ENCODE data around the gene CHMP1B.
"Not testable (repeated sequence)": the region's sequence is repeated elsewhere in the genome, so short reads cannot be mapped to it uniquely, and the experiment has no call there.

Gene CHMP1B

DNA sequence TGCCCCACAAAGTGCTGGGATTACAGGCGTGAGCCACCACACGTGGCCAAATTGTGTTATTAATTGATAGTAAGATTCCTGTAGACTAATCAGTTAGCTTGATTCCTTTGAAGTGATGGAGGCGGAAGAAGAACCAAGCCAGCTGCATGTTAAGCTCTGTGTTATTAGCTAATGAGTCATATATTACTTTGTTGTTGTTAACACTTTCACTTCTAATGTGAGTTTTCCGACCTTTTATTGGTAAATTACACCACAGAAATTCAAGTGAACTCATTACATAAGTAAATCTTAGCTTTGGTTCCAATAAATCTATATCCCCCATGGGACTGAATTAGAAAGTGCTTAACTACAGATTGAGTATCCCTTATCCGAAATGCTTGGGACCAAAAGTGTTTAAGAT lies 20.3 kb downstream of the CHMP1B start:
- DNase-seq (ENCODE audit: low spot score) = no peak

DNA sequence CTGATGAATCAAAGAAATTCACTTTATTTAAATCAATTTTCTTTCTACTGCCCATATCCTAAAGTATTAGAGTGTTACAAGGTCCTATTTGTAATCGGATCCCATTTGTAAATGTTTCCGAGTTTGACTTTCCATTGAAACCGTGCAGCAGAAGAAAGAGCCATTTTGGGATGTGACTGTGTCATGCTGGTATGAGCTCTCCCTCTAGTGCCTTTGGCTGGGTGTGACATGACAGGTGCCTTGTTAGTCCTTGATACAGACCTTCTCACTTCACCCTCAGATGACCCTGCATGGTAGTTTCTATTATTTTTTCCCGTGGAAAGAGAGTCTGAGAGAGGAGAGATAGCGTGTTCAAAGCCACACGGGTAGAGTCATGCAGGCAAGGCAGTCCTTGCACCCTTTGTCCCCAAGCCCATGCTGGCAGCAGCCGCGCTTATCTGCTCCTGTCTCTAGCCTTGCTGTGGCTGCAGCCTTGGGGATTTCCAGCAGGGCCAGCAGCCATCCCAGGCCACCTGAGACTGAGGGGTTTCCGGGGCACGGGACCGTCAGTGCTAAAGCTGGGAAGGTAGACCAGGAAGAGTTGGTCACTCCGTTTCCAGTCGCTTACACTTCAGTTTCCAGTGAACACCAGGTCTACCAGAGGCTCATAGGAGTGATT lies 21.4 kb downstream of the CHMP1B start:
- DNase-seq (ENCODE audit: low spot score) = peak; percentile 55

DNA sequence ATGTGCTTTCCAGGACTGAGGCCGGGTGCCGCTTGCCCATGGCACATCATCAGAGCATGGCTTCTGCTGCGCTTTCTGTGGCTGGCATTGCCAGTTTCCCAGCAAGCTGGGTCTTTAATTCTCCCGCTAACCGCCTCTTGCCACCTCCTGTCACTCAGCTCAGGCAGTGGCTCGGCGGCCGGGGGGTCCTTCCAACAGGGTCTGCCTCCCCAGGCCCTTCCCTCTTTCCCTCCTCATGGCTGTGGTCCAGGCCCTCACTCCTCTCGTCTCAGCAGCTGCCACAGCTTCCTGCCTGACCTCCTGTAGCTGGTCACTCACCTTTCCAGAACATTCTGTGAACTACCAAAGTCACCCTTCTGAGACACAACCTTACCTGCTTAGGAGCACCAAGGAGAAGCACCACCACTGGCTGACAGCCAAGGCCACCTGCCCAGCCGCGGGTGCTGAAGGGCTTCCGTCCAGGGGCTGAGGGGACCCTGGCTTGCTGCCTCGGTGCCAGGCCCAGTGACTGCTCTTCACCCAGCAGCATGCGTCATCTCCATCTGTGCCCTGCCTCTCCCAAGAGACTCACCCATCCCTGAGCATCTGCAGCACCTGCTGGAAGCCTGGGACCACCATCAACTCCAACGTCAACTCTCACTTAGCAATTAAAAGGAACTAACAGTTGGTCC lies 22.6 kb downstream of the CHMP1B start:
- no peak for DNase-seq (ENCODE audit: low spot score)

DNA sequence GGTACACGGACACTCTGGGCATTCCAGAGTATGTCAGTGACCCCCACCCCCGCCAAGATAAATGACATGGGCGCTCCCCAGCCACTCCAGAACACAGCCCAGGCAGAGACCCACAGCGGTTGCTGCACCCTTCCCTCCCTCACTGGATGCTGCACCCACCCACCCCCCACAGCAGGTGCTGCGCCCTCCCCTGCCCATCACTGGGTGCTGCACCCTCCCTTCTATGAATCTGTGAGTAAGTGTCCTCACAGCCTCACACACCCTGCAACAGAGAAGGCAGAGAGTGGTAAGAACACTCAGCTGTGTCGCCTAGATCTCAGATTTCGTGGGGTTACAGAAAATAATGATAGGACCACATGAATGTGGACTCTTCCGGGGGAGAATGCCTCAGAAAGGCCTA lies 23.5 kb downstream of the CHMP1B start:
- DNase-seq (ENCODE audit: low spot score) = no peak

DNA sequence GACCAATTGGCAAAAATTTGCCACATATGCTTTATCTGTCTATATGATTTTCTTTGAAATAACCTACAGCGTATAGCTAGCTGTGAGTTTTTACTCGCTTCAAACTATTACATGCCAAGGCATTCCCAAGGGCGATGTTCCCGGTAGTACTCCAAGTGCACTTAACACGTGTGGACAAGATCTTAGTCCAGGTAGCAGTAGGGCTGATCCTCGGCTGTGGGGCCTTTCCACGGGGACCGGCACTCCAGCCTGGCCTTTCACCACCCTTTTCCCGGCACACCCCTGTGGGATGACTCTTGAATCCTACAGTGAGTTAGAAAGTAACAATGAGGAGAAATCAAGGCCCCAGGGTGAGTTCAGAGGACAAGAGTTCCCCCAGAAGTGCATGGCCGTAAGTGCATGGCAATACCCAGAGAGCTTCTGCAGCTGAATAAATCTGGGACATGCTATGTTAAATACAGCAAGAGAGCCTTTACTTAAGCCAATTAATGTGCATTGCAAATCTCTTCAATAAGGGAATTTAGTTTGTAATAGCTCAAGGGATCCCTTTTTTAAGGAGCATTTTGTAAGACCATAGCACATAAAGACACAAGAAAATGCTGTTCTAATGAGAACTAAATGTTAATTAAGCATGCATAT lies 26.4 kb downstream of the CHMP1B start:
- no peak for DNase-seq (ENCODE audit: low spot score)

DNA sequence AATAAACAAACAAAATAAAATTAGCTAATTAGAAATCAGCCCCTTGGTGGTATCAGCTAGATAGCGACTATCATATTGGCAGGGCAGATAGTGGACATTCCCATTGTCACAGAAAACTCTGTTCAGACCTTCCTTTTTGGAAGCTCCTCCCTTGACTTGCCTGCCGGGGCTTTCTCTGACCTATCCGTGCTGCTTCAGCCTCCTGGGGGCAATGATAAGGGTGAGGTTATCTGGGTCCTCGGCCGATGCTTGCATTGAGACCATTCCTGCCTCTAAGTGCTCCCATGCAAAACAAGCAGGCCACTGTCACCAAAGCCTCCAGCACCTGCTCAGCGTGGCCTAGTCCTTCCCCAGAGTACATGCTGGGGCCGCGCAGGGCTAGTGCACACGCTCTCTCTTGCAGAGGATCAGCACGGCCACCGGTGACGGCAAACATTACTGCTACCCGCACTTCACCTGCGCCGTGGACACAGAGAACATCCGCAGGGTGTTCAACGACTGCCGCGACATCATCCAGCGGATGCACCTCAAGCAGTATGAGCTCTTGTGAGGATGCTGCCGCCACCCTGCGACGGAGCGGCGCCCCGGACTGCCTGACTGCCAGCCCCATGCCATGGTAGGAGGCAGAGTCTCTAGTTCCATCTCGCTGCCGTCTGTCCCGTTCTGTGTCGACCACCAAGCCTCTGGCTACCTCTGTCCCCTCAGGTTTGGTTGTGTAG lies 29.5 kb downstream of the CHMP1B start:
- no peak for DNase-seq (ENCODE audit: low spot score)

DNA sequence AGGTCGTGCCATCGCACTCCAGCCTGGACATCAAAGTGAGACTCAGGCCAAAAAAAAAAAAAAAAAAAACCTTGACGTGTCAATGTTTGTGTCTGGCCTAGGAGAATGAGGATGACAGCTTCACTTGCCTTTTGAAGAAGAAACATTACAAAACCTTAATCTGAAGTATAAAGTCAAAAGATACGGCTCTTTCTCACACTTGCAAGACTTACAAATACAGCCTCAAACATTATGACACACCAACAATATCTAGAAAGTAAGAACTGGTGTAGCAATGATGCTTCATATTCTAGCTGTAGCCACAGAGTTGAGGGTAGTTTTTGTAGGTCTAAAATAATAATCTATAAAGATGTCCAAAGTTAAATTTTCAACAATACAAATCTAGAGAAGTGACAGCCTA lies 31.4 kb downstream of the CHMP1B start:
- no peak for DNase-seq (ENCODE audit: low spot score)

DNA sequence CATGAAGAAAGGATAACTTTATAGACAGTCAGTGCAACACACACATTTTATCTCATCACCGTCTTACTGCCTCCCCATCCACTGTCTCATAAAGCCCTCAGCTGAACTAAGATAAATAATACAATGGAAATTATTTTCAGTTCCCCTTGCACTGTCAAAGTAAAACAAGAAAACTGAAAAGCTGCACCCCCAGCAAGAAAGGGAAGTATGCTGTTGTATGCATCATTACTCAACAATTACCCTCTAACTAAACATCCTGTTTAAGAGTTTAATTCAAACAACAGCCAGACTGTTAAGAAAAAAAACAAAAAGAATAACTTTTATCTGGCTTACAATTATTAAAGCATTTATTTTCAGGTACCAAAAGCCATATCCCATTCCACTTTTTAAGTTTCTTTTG lies 31.9 kb downstream of the CHMP1B start:
- no peak for DNase-seq (ENCODE audit: low spot score)

DNA sequence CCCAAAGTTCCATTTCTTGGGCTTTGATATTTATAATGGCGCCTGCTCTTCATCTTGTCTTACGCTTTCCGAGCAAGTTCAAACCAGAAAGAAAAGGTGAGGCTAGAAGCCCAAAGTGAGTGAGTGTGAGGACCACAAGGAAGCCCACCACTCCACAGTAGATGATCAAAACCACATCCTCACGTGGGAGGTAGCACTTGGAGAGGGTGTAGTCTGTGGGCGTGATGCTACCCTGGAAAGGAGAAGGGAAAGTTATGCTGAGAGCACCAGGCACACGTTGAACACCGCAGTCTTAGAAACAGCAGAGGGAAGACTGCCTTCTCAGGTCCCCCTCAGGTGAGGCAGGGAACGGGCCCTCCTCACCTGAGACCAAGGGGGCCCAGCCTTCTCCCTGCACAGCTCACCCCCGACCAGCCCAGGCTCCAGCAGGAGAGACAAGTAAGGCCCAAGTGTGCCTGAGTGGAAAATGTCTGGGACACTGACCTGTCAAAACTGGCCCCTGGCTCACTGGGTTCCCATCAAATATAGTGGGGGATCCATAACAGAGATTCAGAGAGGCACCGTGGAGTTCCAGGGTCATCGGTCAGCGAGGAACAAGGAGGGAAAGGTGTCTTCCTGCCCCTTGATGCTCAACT lies 33.3 kb downstream of the CHMP1B start:
- DNase-seq (ENCODE audit: low spot score) = no peak

DNA sequence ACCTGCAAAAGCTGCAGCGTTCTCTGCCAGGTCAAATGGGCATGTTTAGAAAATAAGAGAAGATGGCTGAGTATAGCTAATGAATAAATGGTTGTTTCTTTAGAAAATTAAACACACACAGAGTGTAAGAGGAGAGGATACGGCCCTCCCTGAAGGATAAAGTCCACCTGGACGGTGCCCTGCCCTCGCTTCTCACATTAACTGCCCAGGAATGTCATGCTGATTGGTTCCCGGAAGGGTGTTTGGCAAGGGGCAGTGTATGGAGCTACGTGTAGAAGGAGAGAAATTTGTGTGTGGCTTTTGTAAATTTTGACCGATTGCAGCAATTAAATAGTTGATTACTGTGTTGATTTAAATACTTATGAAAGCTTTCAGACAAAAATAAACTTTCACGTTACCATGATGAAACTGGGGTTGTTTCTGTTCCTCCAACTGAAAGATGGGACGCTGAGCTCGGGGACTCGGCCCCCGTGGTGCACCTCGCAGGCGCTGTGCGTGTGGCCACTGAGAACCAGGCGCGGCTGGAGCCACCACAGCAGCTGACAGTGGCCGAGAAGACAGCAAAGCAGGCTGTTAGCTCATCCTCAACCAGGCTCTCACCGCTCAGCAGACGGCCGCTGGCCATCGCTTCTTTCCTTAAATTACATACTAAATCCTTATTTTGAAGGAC lies 34.2 kb downstream of the CHMP1B start:
- DNase-seq (ENCODE audit: low spot score) = peak; percentile 71

DNA sequence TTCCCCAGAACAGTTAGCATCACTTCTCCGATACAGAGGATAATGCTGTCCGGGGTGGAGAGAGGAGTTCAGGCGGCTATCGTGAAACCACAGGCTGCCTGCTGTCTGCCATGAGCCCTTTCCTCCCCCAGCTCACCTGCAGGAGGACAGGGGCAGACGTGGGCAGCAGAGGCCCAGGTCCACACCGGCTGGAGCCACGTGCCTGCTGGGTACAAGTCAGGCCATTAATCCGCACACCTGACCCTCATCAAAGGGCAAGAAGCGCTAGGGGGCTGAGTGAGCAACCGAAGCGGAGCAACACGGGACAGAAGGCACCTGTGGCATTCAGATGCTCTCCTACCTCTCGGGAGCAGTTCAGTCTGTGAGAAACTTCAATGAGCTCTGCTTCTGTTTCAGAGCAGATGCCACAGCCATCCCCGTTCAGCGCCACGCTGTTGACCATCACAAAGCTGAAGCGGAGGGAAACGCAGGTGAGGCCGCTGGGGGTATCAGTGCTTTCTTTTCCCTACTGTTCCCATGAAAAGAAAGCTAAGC lies 35.4 kb downstream of the CHMP1B start:
- DNase-seq (ENCODE audit: low spot score) = no peak

DNA sequence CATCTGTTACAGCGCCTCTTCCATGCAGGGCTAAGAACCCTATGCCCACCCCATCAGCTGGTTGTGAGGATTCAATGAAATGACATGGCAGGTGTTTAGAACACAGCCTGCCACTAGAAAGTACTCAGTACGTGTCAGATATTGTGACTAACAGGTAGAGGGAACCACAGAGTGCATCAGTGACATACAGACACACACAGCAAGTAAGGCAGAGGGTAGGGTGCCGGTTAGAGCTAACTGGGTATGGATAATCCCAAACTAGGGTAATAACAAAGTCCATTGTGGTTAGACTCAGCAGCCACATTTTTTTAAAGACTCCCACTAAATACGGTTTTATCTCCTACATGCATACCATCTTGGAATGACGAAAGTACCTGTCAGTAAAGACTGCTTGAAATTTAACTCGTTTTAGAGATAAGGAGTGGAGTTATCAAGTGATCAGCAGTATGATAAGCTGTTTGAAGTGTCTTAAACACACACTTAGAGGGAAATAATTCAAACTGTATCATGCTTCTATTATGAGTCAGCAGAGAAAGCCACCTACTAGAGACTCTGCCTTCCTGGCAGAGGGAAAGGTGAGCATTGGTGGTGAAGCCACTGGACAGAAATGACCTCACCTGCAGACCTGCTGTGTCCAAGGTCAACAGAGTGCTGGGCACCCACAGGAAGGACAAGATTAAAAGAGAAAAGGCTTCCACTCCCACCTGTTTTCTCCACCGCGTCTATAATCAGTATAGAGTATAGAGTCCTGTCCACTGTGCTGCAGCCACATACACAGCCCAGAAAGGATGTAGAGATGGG lies 36.3 kb downstream of the CHMP1B start:
- no peak for DNase-seq (ENCODE audit: low spot score)

DNA sequence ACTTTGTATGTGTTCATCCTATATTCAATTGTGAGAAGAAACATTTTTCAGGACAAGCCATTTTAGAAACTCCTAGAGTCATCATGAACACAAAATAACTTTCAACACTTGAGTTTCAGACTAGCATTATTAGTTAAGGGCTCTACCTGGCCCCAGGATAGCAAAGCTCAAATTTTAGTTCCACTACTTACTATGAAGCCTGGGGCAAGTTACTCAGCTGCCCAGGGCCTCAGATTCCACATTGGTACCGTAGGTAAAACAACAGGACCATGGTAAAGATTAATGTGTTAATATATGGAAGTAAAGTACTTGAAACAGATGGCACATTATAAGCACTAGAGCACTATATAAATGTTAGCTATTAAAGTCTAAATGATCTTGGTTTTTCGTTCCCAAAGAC lies 37.5 kb downstream of the CHMP1B start:
- no peak for DNase-seq (ENCODE audit: low spot score)

DNA sequence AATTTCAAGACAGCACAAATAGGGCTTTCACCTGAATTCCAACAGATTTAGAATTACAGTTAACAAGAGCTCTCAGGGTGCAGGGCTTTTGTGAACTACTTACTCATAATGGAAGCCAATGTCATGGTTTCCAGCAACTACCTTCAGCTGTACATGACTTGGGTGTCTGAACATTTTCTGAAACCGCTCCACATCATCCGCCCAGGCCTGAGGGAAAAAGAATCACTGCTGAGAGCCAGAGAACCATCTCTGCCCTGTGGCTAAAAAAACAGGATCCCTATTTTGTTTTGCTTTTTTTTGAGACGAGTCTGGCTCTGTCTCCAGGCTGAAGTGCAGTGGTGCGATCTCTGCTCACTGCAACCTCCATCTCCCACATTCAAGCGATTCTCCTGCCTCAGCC lies 38.1 kb downstream of the CHMP1B start:
- DNase-seq (ENCODE audit: low spot score) = no peak

DNA sequence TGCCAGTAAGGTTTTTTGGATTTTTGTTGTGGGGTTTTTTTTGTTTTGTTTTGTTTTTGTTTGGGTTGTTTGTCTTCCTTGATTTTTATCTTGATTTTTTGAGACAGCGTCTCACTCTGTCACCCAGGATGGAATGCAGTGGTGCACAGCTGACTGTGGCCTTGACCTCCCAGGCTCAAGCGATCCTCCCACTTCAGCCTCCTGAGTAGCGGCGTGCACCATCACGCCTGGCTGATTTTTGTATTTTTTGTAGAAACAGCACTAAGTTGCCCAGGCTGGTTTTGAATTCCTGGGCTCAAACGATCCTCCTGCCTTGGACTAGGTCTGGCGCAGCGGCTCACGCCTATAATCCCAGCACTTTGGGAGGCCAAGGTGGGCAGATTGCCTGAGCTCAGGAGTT lies 40.5 kb downstream of the CHMP1B start:
- no peak for DNase-seq (ENCODE audit: low spot score)

DNA sequence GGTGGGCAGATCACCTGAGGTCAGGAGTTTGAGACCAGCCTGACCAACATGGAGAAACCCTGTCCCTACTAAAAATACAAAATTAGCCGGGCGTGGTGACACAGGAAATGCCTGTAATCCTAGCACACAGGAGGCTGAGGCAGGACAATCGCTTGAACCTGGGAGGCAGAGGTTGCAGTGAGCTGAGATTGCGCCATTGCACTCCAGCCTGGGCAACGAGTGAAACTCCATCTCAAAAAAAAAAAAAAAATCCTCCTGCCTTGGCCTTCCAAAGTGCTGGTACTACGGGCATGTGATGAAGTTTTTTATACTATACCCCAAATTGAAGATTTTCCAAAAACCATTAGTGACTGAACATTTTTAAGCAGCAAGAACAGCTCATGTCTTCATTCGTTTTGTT lies 41.2 kb downstream of the CHMP1B start:
- not testable (repeated sequence) for DNase-seq (ENCODE audit: low spot score)

DNA sequence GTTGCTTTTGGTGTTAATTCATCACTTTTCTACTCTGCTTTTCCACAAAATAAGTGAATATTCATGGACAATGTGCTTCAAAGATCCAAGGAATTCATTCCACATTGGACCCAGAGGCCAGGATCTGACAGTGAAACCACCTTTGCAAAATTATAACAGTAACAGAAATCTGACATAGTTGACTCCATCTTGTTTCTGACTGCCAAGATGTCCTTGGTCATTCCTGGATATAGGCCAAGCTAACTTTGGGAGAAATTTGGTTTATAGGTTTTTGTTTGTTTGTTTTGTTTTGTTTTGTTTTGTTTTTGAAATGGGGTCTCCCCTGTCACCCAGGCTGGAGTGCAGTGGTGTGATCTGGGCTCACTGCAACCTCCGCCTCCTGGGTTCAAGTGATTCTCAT lies 46.6 kb downstream of the CHMP1B start:
- no peak for DNase-seq (ENCODE audit: low spot score)

DNA sequence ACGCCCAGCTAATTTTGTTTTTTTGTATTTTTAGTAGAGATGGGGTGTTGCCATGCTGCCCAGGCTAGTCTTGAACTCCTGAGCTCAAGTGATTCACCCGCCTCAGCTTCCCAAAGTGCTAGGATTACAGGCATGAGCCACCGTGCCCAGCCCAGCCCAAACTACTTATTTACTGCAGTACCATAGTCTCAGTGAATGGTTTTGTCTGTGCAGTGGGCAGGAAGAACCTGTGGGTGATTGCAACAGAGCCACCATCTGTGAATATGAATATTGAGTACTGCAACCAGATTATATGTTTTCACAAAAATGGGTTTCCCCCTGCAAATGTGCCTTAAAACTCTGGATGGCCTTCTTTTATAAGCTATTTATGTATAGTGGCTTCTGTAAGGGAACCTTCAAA lies 47.9 kb downstream of the CHMP1B start:
- peak; percentile 43 for DNase-seq (ENCODE audit: low spot score)

DNA sequence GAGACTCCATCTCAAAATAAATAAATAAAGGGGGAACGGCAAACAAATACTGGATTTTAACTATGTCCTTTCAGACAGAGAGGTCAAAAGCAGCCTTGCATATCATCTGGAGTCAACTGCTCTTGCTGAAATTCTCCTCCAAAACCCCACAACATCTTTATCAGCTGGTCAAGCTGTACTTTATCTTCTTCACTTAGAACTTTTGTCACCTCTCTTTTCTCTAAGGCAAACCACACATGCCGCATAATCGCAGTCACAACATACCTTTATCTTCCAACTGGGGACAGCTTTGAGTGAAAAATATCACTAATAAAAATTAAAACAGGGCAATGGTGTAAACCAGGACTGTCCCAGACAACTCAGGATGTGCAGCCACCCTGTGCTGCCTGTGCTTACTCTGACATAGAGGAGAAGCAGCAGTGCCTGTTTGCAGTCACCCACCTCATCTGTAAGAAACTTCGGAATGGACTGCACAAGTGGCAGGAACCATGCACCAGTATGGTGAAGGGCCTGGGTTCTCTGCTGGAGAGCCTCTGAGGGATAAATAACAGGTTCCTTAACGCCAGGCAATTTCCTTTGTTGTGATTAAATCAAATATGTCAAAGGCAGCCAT lies 50.7 kb downstream of the CHMP1B start:
- DNase-seq (ENCODE audit: low spot score) = no peak
